CD4-positive, alpha-beta T cell (primary cell): ENCODE results near the gene PPARD. TPM values are rescaled to one million over a fixed set of nuclear protein-coding genes. Genes with fewer than 3 reads are reported as not detected.

Experiments
- ATAC-seq: fragments of 200-7000 bp; cut with Tn5 transposase; one replicate; pipeline ENCODE4 v1.10.0; 2022; ENCODE audit warnings: mild to moderate bottlenecking; ENCODE audit not compliant: poor library complexity
- CTCF ChIA-PET: fragments of 350-600 bp; sonication (Branson Sonifier 250); formaldehyde crosslinking; loops from one replicate; lab custom pipeline; 2021; ENCODE audit warnings: antibody characterized with exemption, inconsistent platforms; lab: Charles Lee
- POLR2A ChIA-PET: fragments of 350-600 bp; sonication (Branson Sonifier 250); formaldehyde crosslinking; loops from one replicate; lab custom pipeline; 2021; ENCODE audit warnings: antibody characterized with exemption, inconsistent platforms; lab: Charles Lee
- DNase-seq, 14 experiments: peaks; one replicate each; pipeline ENCODE4 v3.0.0-alpha.2; 2013 to 2020; ENCODE audit warnings: mixed read lengths in 2 of 14
- H3K27ac ChIP-seq, 2 donors: one replicate each; pipeline versions ENCODE4 v1.5.1 to v1.7.0; 2013; ENCODE audit warnings: low read length in 2 of 2, low read depth in 1 of 2, mild to moderate bottlenecking in 1 of 2
- H3K27me3 ChIP-seq, 2 experiments: 1 replicate in 1 of 2; 2 replicates in 1 of 2; pipeline versions ENCODE4 v1.6.1 to v1.7.0; 2013; ENCODE audit warnings: low read length in 2 of 2, control low read depth in 1 of 2, mild to moderate bottlenecking in 1 of 2, moderate library complexity in 1 of 2; ENCODE audit not compliant: insufficient read depth in 2 of 2, control insufficient read depth in 1 of 2
- H3K36me3 ChIP-seq: one replicate; pipeline ENCODE4 v1.6.1; 2013; ENCODE audit warnings: low read length, control low read depth; ENCODE audit not compliant: insufficient read depth
- H3K4me1 ChIP-seq: one replicate; pipeline ENCODE4 v1.6.1; 2013; ENCODE audit warnings: low read length, control low read depth; ENCODE audit not compliant: insufficient read depth
- H3K4me3 ChIP-seq: one replicate; pipeline ENCODE4 v1.5.1; 2013; ENCODE audit warnings: mild to moderate bottlenecking, low read length, moderate library complexity
- H3K9me3 ChIP-seq, 2 experiments: 1 replicate in 1 of 2; 2 replicates in 1 of 2; pipeline versions ENCODE4 v1.6.1 to v1.7.0; 2013; ENCODE audit warnings: low read length in 2 of 2, mild to moderate bottlenecking in 2 of 2, control low read depth in 1 of 2, moderate library complexity in 1 of 2; ENCODE audit not compliant: control insufficient read depth in 1 of 2, insufficient read depth in 1 of 2
- H3K27ac Mint-ChIP-seq: one replicate; pipeline ENCODE4 v1.8.0; 2020; ENCODE audit warnings: mixed read lengths
- H3K27me3 Mint-ChIP-seq: one replicate; pipeline ENCODE4 v1.8.0; 2021; ENCODE audit warnings: mixed read lengths
- H3K36me3 Mint-ChIP-seq: one replicate; pipeline ENCODE4 v1.8.0; 2021; ENCODE audit warnings: low read depth, mixed read lengths
- H3K4me1 Mint-ChIP-seq: one replicate; pipeline ENCODE4 v1.8.0; 2021; ENCODE audit warnings: low read depth, mixed read lengths
- H3K4me3 Mint-ChIP-seq: one replicate; pipeline ENCODE4 v1.8.0; 2020; ENCODE audit warnings: mild to moderate bottlenecking, mixed read lengths
- H3K9me3 Mint-ChIP-seq: one replicate; pipeline ENCODE4 v1.8.0; 2020; ENCODE audit warnings: mixed read lengths
- CTCF ChIP-seq: fragments of 200-600 bp; IDR thresholded peaks from one replicate; pipeline ENCODE4 v1.8.0; 2022; ENCODE audit warnings: antibody characterized with exemption, mild to moderate bottlenecking
- intact Hi-C, 2 experiments: fragments of 100-400 bp; cut with DNase I in 1 of 2; cut with micrococcal nuclease in 1 of 2; formaldehyde crosslinking; loops; one replicate each; pipeline versions ENCODE4 v1.15.1 to v1.9.0; 2023 to 2025; cut with DNase I, micrococcal nuclease
- total RNA-seq, 174 experiments: library from RNA in 2 of 174; stranded (reverse) in 2 of 174; gene quantifications; one replicate each; pipeline ENCODE4 v1.2.3 and lab custom pipeline; 2021 to 2026

PPARD gene
- total RNA-seq, 2 experiments from 2014 or later: 34.1 to 37.0 TPM

GRCh38 chr6:35356391-35356790, 14.0 kb downstream of the PPARD start:
- Mint-ChIP-seq H3K27me3 (no peaks in the 10 kb centered on the region), H3K4me1 (peaks cover 77% of the 10 kb centered on the region), H3K4me3 (no peak overlapping the region), H3K27ac (peak overlapping the region; percentile 1), H3K9me3 (no peaks in the 10 kb centered on the region), H3K36me3 (peaks cover 91% of the 10 kb centered on the region)
- DNase-seq (no peak), ATAC-seq (no peak)
- no peak for TF ChIP-seq CTCF
- Histone ChIP-seq H3K4me1 (peaks cover 32% of the 10 kb centered on the region), H3K4me3 (no peak overlapping the region), H3K9me3 (no peaks in the 10 kb centered on the region), H3K27ac (no peak overlapping the region), H3K27me3 (no peaks in the 10 kb centered on the region), H3K36me3 (peaks cover 62% of the 10 kb centered on the region)
- intact Hi-C loops: no loop called here
- CTCF ChIA-PET: interaction anchor here (1.0 kb wide), 1 partner anchor 58 kb away, joined by 3 read pairs; no protein-coding TSS in a partner anchor
- POLR2A ChIA-PET: interaction anchor here (0.8 to 1.3 kb wide), 2 partner anchors 10 to 12 kb away, joined by 3 read pairs; no protein-coding TSS in a partner anchor

GRCh38 chr6:35357677-35358076, 15.3 kb downstream of the PPARD start:
- Histone ChIP-seq H3K4me3 (no peak overlapping the region), H3K27ac (no peak overlapping the region), H3K36me3 (peaks cover 61% of the 10 kb centered on the region), H3K4me1 (peaks cover 32% of the 10 kb centered on the region), H3K9me3 (no peaks in the 10 kb centered on the region), H3K27me3 (no peaks in the 10 kb centered on the region)
- intact Hi-C loops: no loop called here
- Mint-ChIP-seq H3K4me3 (no peak overlapping the region), H3K9me3 (no peaks in the 10 kb centered on the region), H3K4me1 (peaks cover 82% of the 10 kb centered on the region), H3K27ac (no peak overlapping the region), H3K27me3 (no peaks in the 10 kb centered on the region), H3K36me3 (peaks cover 78% of the 10 kb centered on the region)
- ATAC-seq (no peak), DNase-seq (no peak)
- CTCF ChIA-PET: no interaction called here
- TF ChIP-seq CTCF: no peak
- POLR2A ChIA-PET: no interaction called here

GRCh38 chr6:35358086-35358485, 15.7 kb downstream of the PPARD start:
- peaks cover 36% of the 10 kb centered on the region for H3K4me1 ChIP-seq
- H3K4me1 Mint-ChIP-seq: peaks cover 82% of the 10 kb centered on the region
- no peak overlapping the region for H3K4me3 Mint-ChIP-seq
- H3K27ac Mint-ChIP-seq: no peak overlapping the region
- peaks cover 63% of the 10 kb centered on the region for H3K36me3 ChIP-seq
- no peak overlapping the region for H3K27ac ChIP-seq
- ChIA-PET CTCF (no interaction called here), POLR2A (no interaction called here)
- peaks cover 74% of the 10 kb centered on the region for H3K36me3 Mint-ChIP-seq
- intact Hi-C loops: no loop called here
- no peak overlapping the region for H3K4me3 ChIP-seq
- no peaks in the 10 kb centered on the region for H3K27me3 Mint-ChIP-seq
- no peaks in the 10 kb centered on the region for H3K27me3 ChIP-seq
- ATAC-seq (no peak), DNase-seq (no peak)
- no peaks in the 10 kb centered on the region for H3K9me3 Mint-ChIP-seq
- H3K9me3 ChIP-seq: no peaks in the 10 kb centered on the region
- no peak for TF ChIP-seq CTCF
